ENCODE measurements around the gene GPC6.

Gene GPC6

GRCh38 chr13:94270556-94270955, 1043.9 kb downstream of the GPC6 start:
- in situ Hi-C loops (cut with HindIII; ENCODE audit: low sequenced_read_pairs), result no loop called here
- DNase-seq (ENCODE audit: low read depth), result no peak
- H3K4me3 ChIP-seq (ENCODE audit: low read depth, low read length), result no peak overlapping the region
- TF ChIP-seq CTCF (IDR thresholded peaks at IDR 0.05; ENCODE audit: low read depth, low read length, missing control alignments), result no peak

GRCh38 chr13:94272038-94272437, 1045.4 kb downstream of the GPC6 start:
- no peak for DNase-seq (ENCODE audit: low read depth)
- in situ Hi-C loops (cut with HindIII; ENCODE audit: low sequenced_read_pairs), result no loop called here
- no peak for TF ChIP-seq CTCF (IDR thresholded peaks at IDR 0.05; ENCODE audit: low read depth, low read length, missing control alignments)
- H3K4me3 ChIP-seq (ENCODE audit: low read depth, low read length), result no peak overlapping the region

- DNase-seq (ENCODE audit: low read depth), result no peak
- in situ Hi-C loops (cut with HindIII; ENCODE audit: low sequenced_read_pairs), result no loop called here
- H3K4me3 ChIP-seq (ENCODE audit: low read depth, low read length), result no peak overlapping the region
- TF ChIP-seq CTCF (IDR thresholded peaks at IDR 0.05; ENCODE audit: low read depth, low read length, missing control alignments), result no peak
These were observed 1053.7 kb downstream of the GPC6 start for GRCh38 chr13:94280349-94280748.

GRCh38 chr13:94280845-94281244, 1054.2 kb downstream of the GPC6 start:
- no peak for TF ChIP-seq CTCF (IDR thresholded peaks at IDR 0.05; ENCODE audit: low read depth, low read length, missing control alignments)
- no peak overlapping the region for H3K4me3 ChIP-seq (ENCODE audit: low read depth, low read length)
- in situ Hi-C loops (cut with HindIII; ENCODE audit: low sequenced_read_pairs), result no loop called here
- DNase-seq (ENCODE audit: low read depth), result no peak

GRCh38 chr13:94286581-94286980, 1060.0 kb downstream of the GPC6 start:
- in situ Hi-C loops (cut with HindIII; ENCODE audit: low sequenced_read_pairs), result no loop called here
- H3K4me3 ChIP-seq (ENCODE audit: low read depth, low read length), result no peak overlapping the region

GRCh38 chr13:94291631-94292322, 1065.2 kb downstream of the GPC6 start:
- no peak overlapping the region for H3K4me3 ChIP-seq (ENCODE audit: low read depth, low read length)
- no peak for TF ChIP-seq CTCF (IDR thresholded peaks at IDR 0.05; ENCODE audit: low read depth, low read length, missing control alignments)
- DNase-seq (ENCODE audit: low read depth), result no peak
- in situ Hi-C loops (cut with HindIII; ENCODE audit: low sequenced_read_pairs), result no loop called here

More at GRCh38 chr13:94286581-94286980, 1060.0 kb downstream of the GPC6 start:
- TF ChIP-seq CTCF (IDR thresholded peaks at IDR 0.05; ENCODE audit: low read depth, low read length, missing control alignments), result no peak
- no peak for DNase-seq (ENCODE audit: low read depth)
